Measurements from ENCODE around the gene KIF3A.

The KIF3A gene

GRCh38 chr5:132677682-132678400 is 59.5 kb downstream of the KIF3A start:
- in situ Hi-C loops (cut with HindIII; ENCODE audit: low sequenced_read_pairs) = no loop called here
- no peak for TF ChIP-seq CTCF (IDR thresholded peaks at IDR 0.05; ENCODE audit: low read depth, low read length, missing control alignments)
- no peak for DNase-seq (ENCODE audit: low read depth)

GRCh38 chr5:132677191-132677590 is 60.2 kb downstream of the KIF3A start:
- peak; percentile 29 for TF ChIP-seq CTCF (IDR thresholded peaks at IDR 0.05; ENCODE audit: low read depth, low read length, missing control alignments)
- peak; percentile 39 for DNase-seq (ENCODE audit: low read depth)
- in situ Hi-C loops (cut with HindIII; ENCODE audit: low sequenced_read_pairs) = no loop called here
- no peak overlapping the region for H3K4me3 ChIP-seq (ENCODE audit: low read depth, low read length)

More at GRCh38 chr5:132677682-132678400, 59.5 kb downstream of the KIF3A start:
- H3K4me3 ChIP-seq (ENCODE audit: low read depth, low read length) = no peak overlapping the region

GRCh38 chr5:132675936-132676689 is 61.2 kb downstream of the KIF3A start:
- no peak for DNase-seq (ENCODE audit: low read depth)
- no peak overlapping the region for H3K4me3 ChIP-seq (ENCODE audit: low read depth, low read length)
- in situ Hi-C loops (cut with HindIII; ENCODE audit: low sequenced_read_pairs) = no loop called here

GRCh38 chr5:132674671-132675506 is 62.5 kb downstream of the KIF3A start:
- TF ChIP-seq CTCF (IDR thresholded peaks at IDR 0.05; ENCODE audit: low read depth, low read length, missing control alignments) = no peak
- in situ Hi-C loops (cut with HindIII; ENCODE audit: low sequenced_read_pairs) = no loop called here
- H3K4me3 ChIP-seq (ENCODE audit: low read depth, low read length) = no peak overlapping the region
- DNase-seq (ENCODE audit: low read depth) = peak; percentile 91

More at GRCh38 chr5:132675936-132676689, 61.2 kb downstream of the KIF3A start:
- no peak for TF ChIP-seq CTCF (IDR thresholded peaks at IDR 0.05; ENCODE audit: low read depth, low read length, missing control alignments)

GRCh38 chr5:132673939-132674630 is 63.3 kb downstream of the KIF3A start, which contains the start of gene IL4:
IL4 (plus strand) TSS chr5:132673989; CDS start chr5:132674051, 62 bp downstream.
- H3K4me3 ChIP-seq (ENCODE audit: low read depth, low read length) = no peak within 1 kb of the TSS
- no peak for TF ChIP-seq CTCF (IDR thresholded peaks at IDR 0.05; ENCODE audit: low read depth, low read length, missing control alignments)
- no peak for DNase-seq (ENCODE audit: low read depth)
- in situ Hi-C loops (cut with HindIII; ENCODE audit: low sequenced_read_pairs) = no loop called here

Measured in astrocyte of the cerebellum (primary cell).